HG02759 (cell line): ENCODE measurements around the gene CTBS.
"Not testable (repeated sequence)": the region's sequence is repeated elsewhere in the genome, so short reads cannot be mapped to it uniquely, and the experiment has no call there.

Source experiments
- ATAC-seq: cut with Tn5 transposase; IDR thresholded peaks from one replicate; pipeline ENCODE4 v1.9.1; 2021; ENCODE audit warnings: mild to moderate bottlenecking, moderate library complexity; ENCODE audit not compliant: unreplicated experiment

The CTBS gene

GRCh38 chr1:84573967-84574842 is at the start of gene CTBS:
TSS of gene CTBS (minus strand) at chr1:84574440. CDS start at chr1:84574415, 25 bp downstream.
- ATAC-seq: peak; percentile 86

GRCh38 chr1:84621553-84621952 is 47.3 kb upstream of the CTBS start:
- ATAC-seq: no peak

- ATAC-seq: peak; percentile 98
Observed at GRCh38 chr1:84620720-84621313, 46.6 kb upstream of the CTBS start.

- no peak for ATAC-seq
Observed at GRCh38 chr1:84619383-84620102, 45.3 kb upstream of the CTBS start.

- no peak for ATAC-seq
Observed at GRCh38 chr1:84617349-84617748, 43.1 kb upstream of the CTBS start.

GRCh38 chr1:84615790-84616189 is 41.5 kb upstream of the CTBS start:
- no peak for ATAC-seq

GRCh38 chr1:84613887-84614286 is 39.6 kb upstream of the CTBS start:
- no peak for ATAC-seq

GRCh38 chr1:84613026-84613425 is 38.8 kb upstream of the CTBS start:
- ATAC-seq: no peak

GRCh38 chr1:84611796-84612195 is 37.6 kb upstream of the CTBS start:
- peak; percentile 44 for ATAC-seq

GRCh38 chr1:84611091-84611490 is 36.9 kb upstream of the CTBS start:
- ATAC-seq: no peak

GRCh38 chr1:84606977-84607376 is 32.7 kb upstream of the CTBS start:
- ATAC-seq: no peak

- ATAC-seq: no peak
Observed at GRCh38 chr1:84605157-84605556, 30.9 kb upstream of the CTBS start.

- ATAC-seq: no peak
Observed at GRCh38 chr1:84603941-84604830, 29.9 kb upstream of the CTBS start.

GRCh38 chr1:84603223-84603622 is 29.0 kb upstream of the CTBS start:
- no peak for ATAC-seq

GRCh38 chr1:84600796-84601195 is 26.6 kb upstream of the CTBS start:
- ATAC-seq: no peak

- ATAC-seq: peak; percentile 80
Observed at GRCh38 chr1:84598846-84599741, 24.9 kb upstream of the CTBS start.

- ATAC-seq: no peak
Observed at GRCh38 chr1:84598418-84598817, 24.2 kb upstream of the CTBS start.

GRCh38 chr1:84597011-84597410 is 22.8 kb upstream of the CTBS start:
- no peak for ATAC-seq

GRCh38 chr1:84594959-84595358 is 20.7 kb upstream of the CTBS start:
- ATAC-seq: not testable (repeated sequence)

GRCh38 chr1:84587099-84587498 is 12.9 kb upstream of the CTBS start:
- no peak for ATAC-seq
